Right ventricle myocardium inferior (tissue), 1 donor: ENCODE results near the gene DISP3. TPM values are rescaled to one million over a fixed set of nuclear protein-coding genes. Genes with fewer than 3 reads are reported as not detected.

ENCODE experiments used
- ATAC-seq: fragments of 200-7000 bp; cut with Tn5 transposase; one replicate; pipeline ENCODE4 v1.9.1; 2020; ENCODE audit warnings: mild to moderate bottlenecking, moderate library complexity
- DNase-seq: peaks from one replicate; pipeline ENCODE4 v3.0.0; 2021; ENCODE audit errors: missing footprints
- intact Hi-C: fragments of 100-400 bp; cut with DNase I; formaldehyde crosslinking; loops from one replicate; pipeline ENCODE4 v1.11.0; 2022
- total RNA-seq: library from RNA; stranded (reverse); fragmentation: NEBNext Ultra II Directional; extraction: Animal tissue kit (Norgen Biotek cat#: 25700); gene quantifications from one replicate; pipeline ENCODE4 v1.2.1, GENCODE V29; 2021
- donor health status: DM: no; HTN: yes; CAD: no; lungs with severe emphysema.

DISP3 gene
- total RNA-seq, 1 donor from 2014 or later, result 0.08 TPM

GRCh38 chr1:11534846-11535245, 55.9 kb downstream of the DISP3 start:
- ATAC-seq, result no peak
- intact Hi-C loops, result no loop called here
- no peak for DNase-seq

- intact Hi-C loops, result no loop called here
- DNase-seq, result no peak
- ATAC-seq, result no peak
Observed at GRCh38 chr1:11535316-11535715, 56.4 kb downstream of the DISP3 start.

GRCh38 chr1:11535761-11536572, 57.0 kb downstream of the DISP3 start:
- no peak for ATAC-seq
- intact Hi-C loops, result no loop called here
- no peak for DNase-seq

GRCh38 chr1:11536573-11537379, 57.8 kb downstream of the DISP3 start:
- ATAC-seq, result no peak
- intact Hi-C loops, result no loop called here

GRCh38 chr1:11537380-11537764, 58.4 kb downstream of the DISP3 start:
- no peak for ATAC-seq
- DNase-seq, result no peak
- intact Hi-C loops, result no loop called here

More at GRCh38 chr1:11536573-11537379, 57.8 kb downstream of the DISP3 start:
- DNase-seq, result no peak

GRCh38 chr1:11537854-11538591, 59.1 kb downstream of the DISP3 start:
- no peak for ATAC-seq
- intact Hi-C loops, result no loop called here
- DNase-seq, result no peak

GRCh38 chr1:11538886-11539285, 59.9 kb downstream of the DISP3 start:
- no peak for ATAC-seq
- intact Hi-C loops, result no loop called here
- DNase-seq, result no peak

- intact Hi-C loops, result no loop called here
- ATAC-seq (no peak), DNase-seq (no peak)
Observed at GRCh38 chr1:11539850-11540772, 61.2 kb downstream of the DISP3 start.

- intact Hi-C loops, result no loop called here
Observed at GRCh38 chr1:11540773-11541160, 61.8 kb downstream of the DISP3 start.

GRCh38 chr1:11541236-11541635, 62.3 kb downstream of the DISP3 start:
- no peak for ATAC-seq
- DNase-seq, result no peak
- intact Hi-C loops, result no loop called here

More at GRCh38 chr1:11540773-11541160, 61.8 kb downstream of the DISP3 start:
- ATAC-seq (no peak), DNase-seq (no peak)

GRCh38 chr1:11541956-11542355, 63.0 kb downstream of the DISP3 start:
- ATAC-seq (no peak), DNase-seq (no peak)
- intact Hi-C loops, result no loop called here

GRCh38 chr1:11543392-11543791, 64.4 kb downstream of the DISP3 start:
- DNase-seq (no peak), ATAC-seq (no peak)
- intact Hi-C loops, result no loop called here

- ATAC-seq, result no peak
- intact Hi-C loops, result no loop called here
Observed at GRCh38 chr1:11543796-11544195, 64.8 kb downstream of the DISP3 start.

GRCh38 chr1:11546456-11546855, 67.5 kb downstream of the DISP3 start:
- ATAC-seq (no peak), DNase-seq (no peak)
- intact Hi-C loops, result no loop called here

More at GRCh38 chr1:11543796-11544195, 64.8 kb downstream of the DISP3 start:
- no peak for DNase-seq

GRCh38 chr1:11550664-11551283, 71.8 kb downstream of the DISP3 start:
- ATAC-seq (no peak), DNase-seq (no peak)
- intact Hi-C loops, result no loop called here

- intact Hi-C loops, result no loop called here
- DNase-seq, result no peak
- ATAC-seq, result no peak
Observed at GRCh38 chr1:11558276-11558675, 79.3 kb downstream of the DISP3 start.

GRCh38 chr1:11558871-11559590, 80.1 kb downstream of the DISP3 start:
- DNase-seq, result no peak
- intact Hi-C loops, result no loop called here
- no peak for ATAC-seq
